HG03139 (cell line): ENCODE data around the gene TRA2B.

Source experiments
- ATAC-seq: cut with Tn5 transposase; IDR thresholded peaks from one replicate; pipeline ENCODE4 v1.9.1; 2021; ENCODE audit not compliant: unreplicated experiment

Gene TRA2B

GRCh38 chr3:185954366-185954723 lies 16.5 kb upstream of the TRA2B start:
- ATAC-seq = no peak

GRCh38 chr3:185950728-185951127 lies 12.9 kb upstream of the TRA2B start:
- no peak for ATAC-seq

GRCh38 chr3:185949515-185949914 lies 11.7 kb upstream of the TRA2B start:
- no peak for ATAC-seq

GRCh38 chr3:185948292-185948691 lies 10.5 kb upstream of the TRA2B start:
- no peak for ATAC-seq

GRCh38 chr3:185943760-185944106 lies 5.9 kb upstream of the TRA2B start:
- peak; percentile 17 for ATAC-seq

- peak; percentile 89 for ATAC-seq
Measured at GRCh38 chr3:185942907-185943759, 5.3 kb upstream of the TRA2B start.

- no peak for ATAC-seq
Measured at GRCh38 chr3:185942396-185942795, 4.6 kb upstream of the TRA2B start.

- ATAC-seq = no peak
Measured at GRCh38 chr3:185940951-185941350, 3.1 kb upstream of the TRA2B start.

- ATAC-seq = no peak
Measured at GRCh38 chr3:185939721-185940120, 1.9 kb upstream of the TRA2B start.

GRCh38 chr3:185936814-185937688 lies 763 bp downstream of the TRA2B start:
- peak; percentile 40 for ATAC-seq

GRCh38 chr3:185936273-185936629 lies 1.6 kb downstream of the TRA2B start:
- no peak for ATAC-seq

- ATAC-seq = no peak
Measured at GRCh38 chr3:185935465-185936272, 2.1 kb downstream of the TRA2B start.

- ATAC-seq = no peak
Measured at GRCh38 chr3:185934767-185935464, 2.9 kb downstream of the TRA2B start.

- no peak for ATAC-seq
Measured at GRCh38 chr3:185934174-185934557, 3.6 kb downstream of the TRA2B start.

- ATAC-seq = no peak
Measured at GRCh38 chr3:185933374-185934173, 4.2 kb downstream of the TRA2B start.

GRCh38 chr3:185931777-185932612 lies 5.8 kb downstream of the TRA2B start:
- ATAC-seq = no peak

- ATAC-seq = no peak
Measured at GRCh38 chr3:185930393-185931107, 7.3 kb downstream of the TRA2B start.
